Medulla oblongata (tissue), 1 donor: ENCODE data around the gene NREP.

Experiments used
- DNase-seq: peaks from one replicate; pipeline ENCODE4 v3.0.0-alpha.2; 2015; ENCODE audit errors: extremely low spot score

Gene NREP

GRCh38 chr5:111756581-111757354, at the start of gene NREP:
TSS of gene NREP (minus strand) at chr5:111757194. CDS start at chr5:111755772, 1,422 bp downstream.
- DNase-seq: peak; percentile 69

- no peak for DNase-seq
Measured at GRCh38 chr5:111806753-111807152, 49.8 kb upstream of the NREP start.

GRCh38 chr5:111806156-111806555, 49.2 kb upstream of the NREP start:
- DNase-seq: no peak

GRCh38 chr5:111805071-111805470, 48.1 kb upstream of the NREP start:
- no peak for DNase-seq

- no peak for DNase-seq
Measured at GRCh38 chr5:111800351-111800750, 43.4 kb upstream of the NREP start.

GRCh38 chr5:111795142-111795541, 38.1 kb upstream of the NREP start:
- DNase-seq: no peak

- no peak for DNase-seq
Measured at GRCh38 chr5:111792471-111793058, 35.6 kb upstream of the NREP start.

GRCh38 chr5:111790295-111790694, 33.3 kb upstream of the NREP start:
- no peak for DNase-seq

GRCh38 chr5:111787006-111787405, 30.0 kb upstream of the NREP start:
- DNase-seq: no peak

- DNase-seq: no peak
Measured at GRCh38 chr5:111784491-111785181, 27.6 kb upstream of the NREP start.

- no peak for DNase-seq
Measured at GRCh38 chr5:111783537-111783936, 26.5 kb upstream of the NREP start.

- no peak for DNase-seq
Measured at GRCh38 chr5:111782216-111782615, 25.2 kb upstream of the NREP start.

- DNase-seq: peak; percentile 80
Measured at GRCh38 chr5:111781200-111781599, 24.2 kb upstream of the NREP start.

GRCh38 chr5:111779922-111780292, 22.9 kb upstream of the NREP start:
- no peak for DNase-seq

- no peak for DNase-seq
Measured at GRCh38 chr5:111779260-111779921, 22.4 kb upstream of the NREP start.

GRCh38 chr5:111776913-111777781, 20.2 kb upstream of the NREP start:
- no peak for DNase-seq

- no peak for DNase-seq
Measured at GRCh38 chr5:111775224-111775623, 18.2 kb upstream of the NREP start.

- peak; percentile 64 for DNase-seq
Measured at GRCh38 chr5:111774525-111774924, 17.5 kb upstream of the NREP start.

GRCh38 chr5:111772456-111773122, 15.6 kb upstream of the NREP start:
- no peak for DNase-seq

- no peak for DNase-seq
Measured at GRCh38 chr5:111769541-111769940, 12.5 kb upstream of the NREP start.
